HCT116 (cell line): ENCODE data around the gene THBS4. TPM values are rescaled to one million over a fixed set of nuclear protein-coding genes. Genes with fewer than 3 reads are reported as not detected.

Experiments
- ATAC-seq: fragments of 200-7000 bp; cut with Tn5 transposase; 2 replicates; pipeline ENCODE4 v1.9.1; 2020; ENCODE audit warnings: mild to moderate bottlenecking, moderate library complexity
- BruUV-seq: library from RNA; stranded (reverse); fragments of 400-500 nt; replicated peaks from 2 replicates; lab custom pipeline; 2021; lab: Mats Ljungman, UMichigan
- CTCF ChIA-PET: fragments of 300-600 bp; sonication (Branson Sonifier 250); formaldehyde crosslinking; loops from one replicate; lab custom pipeline; 2021; ENCODE audit warnings: antibody characterized with exemption; lab: Charles Lee
- POLR2A ChIA-PET: fragments of 300-600, 350-600 bp; sonication (Branson Sonifier 250); formaldehyde crosslinking; loops from one replicate; lab custom pipeline; 2021; ENCODE audit warnings: antibody characterized with exemption; lab: Charles Lee
- RAD21 ChIA-PET, 2 experiments: fragments of 300-600 bp; sonication (Branson Sonifier 250); formaldehyde crosslinking; loops; one replicate each; lab custom pipeline; 2023; ENCODE audit warnings: low total read pairs in 2 of 2; ENCODE audit not compliant: uncharacterized antibody in 2 of 2, unreplicated experiment in 2 of 2, low non-redundant PET in 1 of 2; lab: Charles Lee
- DNase-seq: peaks from one replicate; pipeline ENCODE4 v3.0.0-alpha.2; 2010; ENCODE audit warnings: low read depth, low spot score
- H2AFZ ChIP-seq: fragments of 200-600 bp; shearing (Covaris generic), sonication (generic); 2 replicates; pipeline ENCODE4 v1.6.1; 2017; ENCODE audit warnings: low read depth, mixed run types, mixed read lengths, antibody characterized with exemption, low read length; ENCODE audit not compliant: poor library complexity, severe bottlenecking
- H3K27ac ChIP-seq: 2 replicates; pipeline ENCODE4 v1.5.1; 2012; ENCODE audit warnings: low read depth, low read length
- H3K27me3 ChIP-seq: fragments of 200-600 bp; sonication (generic); 2 replicates; pipeline ENCODE4 v1.6.1; 2016; ENCODE audit warnings: mixed run types, low read length, mixed read lengths; ENCODE audit not compliant: insufficient read depth
- H3K36me3 ChIP-seq, 2 experiments: fragments of 200-500 bp in 1 of 2; fragments of 200-600 bp in 1 of 2; sonication (Bioruptor generic) in 1 of 2; sonication (generic) in 1 of 2; 2 replicates each; pipeline versions ENCODE4 v1.5.1 to v1.6.1; 2014 to 2016; ENCODE audit warnings: low read length in 2 of 2, inconsistent platforms in 1 of 2, mixed read lengths in 1 of 2, mixed run types in 1 of 2; ENCODE audit not compliant: insufficient read depth in 2 of 2, control insufficient read depth in 1 of 2
- H3K4me1 ChIP-seq, 2 experiments: fragments of 200-600 bp in 1 of 2; sonication (generic) in 1 of 2; 2 replicates each; pipeline versions ENCODE4 v1.5.1 to v1.6.1; 2012 to 2017; ENCODE audit warnings: low read length in 2 of 2, inconsistent platforms in 1 of 2, mild to moderate bottlenecking in 1 of 2, mixed read lengths in 1 of 2, mixed run types in 1 of 2, moderate library complexity in 1 of 2; ENCODE audit not compliant: insufficient read depth in 2 of 2, control insufficient read depth in 1 of 2
- H3K4me2 ChIP-seq: fragments of 200-600 bp; sonication (generic); 2 replicates; pipeline ENCODE4 v1.6.1; 2017; ENCODE audit warnings: mixed run types, low read length, mixed read lengths
- H3K4me3 ChIP-seq, 2 experiments: fragments of 200-600 bp in 1 of 2; sonication (generic) in 1 of 2; replicated peaks in 1 of 2; 2 replicates each; pipeline ENCODE4 v1.5.1; 2011 to 2016; ENCODE audit warnings: low read length in 2 of 2, control low read depth in 1 of 2, low read depth in 1 of 2, mild to moderate bottlenecking in 1 of 2, mixed read lengths in 1 of 2, mixed run types in 1 of 2
- H3K79me2 ChIP-seq: fragments of 200-600 bp; sonication (generic); 2 replicates; pipeline ENCODE4 v1.6.1; 2017; ENCODE audit warnings: mild to moderate bottlenecking, mixed run types, low read length, moderate library complexity, mixed read lengths; ENCODE audit not compliant: insufficient read depth
- H3K9ac ChIP-seq: fragments of 200-600 bp; sonication (generic); 2 replicates; pipeline ENCODE4 v1.6.1; 2016; ENCODE audit warnings: low read length, mixed read lengths
- H3K9me2 ChIP-seq: fragments of 200-600 bp; sonication (generic), shearing (Covaris generic); 2 replicates; pipeline ENCODE4 v1.6.1; 2017; ENCODE audit warnings: mixed run types, mild to moderate bottlenecking, moderate library complexity; ENCODE audit not compliant: insufficient read depth
- H3K9me3 ChIP-seq, 2 experiments: fragments of 200-500 bp in 1 of 2; fragments of 200-600 bp in 1 of 2; sonication (Bioruptor generic) in 1 of 2; sonication (generic) in 1 of 2; 2 replicates each; pipeline ENCODE4 v1.6.1; 2014 to 2017; ENCODE audit warnings: low read length in 2 of 2, mixed read lengths in 2 of 2, inconsistent platforms in 1 of 2, low read depth in 1 of 2, mild to moderate bottlenecking in 1 of 2, mixed run types in 1 of 2, moderate library complexity in 1 of 2; ENCODE audit not compliant: control insufficient read depth in 1 of 2, insufficient read depth in 1 of 2
- H4K20me1 ChIP-seq: fragments of 200-600 bp; sonication (generic), shearing (Covaris generic); 2 replicates; pipeline ENCODE4 v1.6.1; 2017; ENCODE audit warnings: mixed run types, mild to moderate bottlenecking, moderate library complexity; ENCODE audit not compliant: insufficient read depth
- ATF3 ChIP-seq: IDR thresholded peaks from 2 replicates; pipeline ENCODE4 v1.6.1; 2012
- EGR1 ChIP-seq: IDR thresholded peaks from 2 replicates; pipeline ENCODE4 v1.6.1; 2012; ENCODE audit warnings: low read depth
- ELF1 ChIP-seq: IDR thresholded peaks from 2 replicates; pipeline ENCODE4 v1.6.1; 2012; ENCODE audit warnings: low read depth, borderline replicate concordance
- EZH2phosphoT487 ChIP-seq: fragments of 200-600 bp; IDR thresholded peaks from 2 replicates; pipeline ENCODE4 v1.6.1; 2018; ENCODE audit warnings: antibody characterized with exemption, borderline replicate concordance
- POLR2A ChIP-seq: IDR thresholded peaks from 2 replicates; pipeline ENCODE4 v1.7.0; 2011; ENCODE audit warnings: borderline replicate concordance; ENCODE audit not compliant: insufficient read depth, insufficient read length; ENCODE audit errors: extremely low read depth
- SP1 ChIP-seq: IDR thresholded peaks from 2 replicates; pipeline ENCODE4 v1.6.1; 2012; ENCODE audit warnings: low read depth
- SRF ChIP-seq: IDR thresholded peaks from 2 replicates; pipeline ENCODE4 v1.6.1; 2012; ENCODE audit warnings: low read depth
- TCF7L2 ChIP-seq: IDR thresholded peaks from 2 replicates; pipeline ENCODE4 v1.7.0; 2011; ENCODE audit warnings: borderline replicate concordance, inconsistent platforms; ENCODE audit not compliant: insufficient read depth, insufficient read length; ENCODE audit errors: extremely low read depth
- YY1 ChIP-seq: IDR thresholded peaks from 2 replicates; pipeline ENCODE4 v1.6.1; 2011; ENCODE audit warnings: low read length, low read depth, moderate library complexity, mild to moderate bottlenecking; ENCODE audit not compliant: insufficient replicate concordance; ENCODE audit errors: extremely low read depth
- ZFX ChIP-seq: fragments of 450-650 bp; IDR thresholded peaks from 2 replicates; pipeline ENCODE4 v1.6.1; 2017
- intact Hi-C: fragments of 100-400 bp; cut with micrococcal nuclease; formaldehyde crosslinking; loops from 2 replicates; pipeline ENCODE4 v1.10.0; 2022
- total RNA-seq: library from RNA; stranded (reverse); gene quantifications from one replicate; pipeline ENCODE4 v1.2.1, GENCODE V29; 2021; ENCODE audit not compliant: unreplicated experiment
- TF ChIP-seq, protein P1 (sequence below): IDR thresholded peaks from 2 replicates; pipeline ENCODE4 v1.6.1; 2012
- TF ChIP-seq, protein P2 (sequence below): IDR thresholded peaks from 2 replicates; pipeline ENCODE4 v1.6.1; 2012; ENCODE audit warnings: low read depth

The THBS4 gene
- total RNA-seq, 1 experiment from 2014 or later: 1.5 TPM

DNA sequence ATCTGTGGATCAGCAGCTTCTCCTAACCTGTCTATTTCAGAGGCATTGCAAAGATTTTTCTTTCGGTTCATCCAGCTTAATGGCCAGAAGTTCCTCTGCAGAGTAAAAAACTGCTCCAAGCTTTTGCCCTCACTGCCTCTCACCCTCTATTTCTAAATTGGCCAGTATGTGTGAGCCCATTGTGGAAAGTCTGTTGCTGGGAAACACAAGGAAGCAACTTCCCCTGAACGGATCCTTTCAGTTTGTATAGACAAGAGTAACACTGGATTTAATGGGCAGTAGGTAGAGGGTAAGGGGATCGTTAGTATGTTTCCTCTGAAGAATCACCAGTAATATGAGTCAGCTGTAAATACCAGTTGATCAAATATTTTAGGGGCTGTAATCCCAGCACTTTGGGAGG is 7.2 kb downstream of the THBS4 start:
- CTCF ChIA-PET: no interaction called here
- TF ChIP-seq, protein P1, sequence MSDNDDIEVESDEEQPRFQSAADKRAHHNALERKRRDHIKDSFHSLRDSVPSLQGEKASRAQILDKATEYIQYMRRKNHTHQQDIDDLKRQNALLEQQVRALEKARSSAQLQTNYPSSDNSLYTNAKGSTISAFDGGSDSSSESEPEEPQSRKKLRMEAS: no peak
- TF ChIP-seq ATF3 (no peak), SRF (no peak), YY1 (no peak), ZFX (no peak), SP1 (no peak), EZH2phosphoT487 (no peak), POLR2A (no peak), ELF1 (no peak), EGR1 (no peak), TCF7L2 (no peak)
- TF ChIP-seq, protein P2, sequence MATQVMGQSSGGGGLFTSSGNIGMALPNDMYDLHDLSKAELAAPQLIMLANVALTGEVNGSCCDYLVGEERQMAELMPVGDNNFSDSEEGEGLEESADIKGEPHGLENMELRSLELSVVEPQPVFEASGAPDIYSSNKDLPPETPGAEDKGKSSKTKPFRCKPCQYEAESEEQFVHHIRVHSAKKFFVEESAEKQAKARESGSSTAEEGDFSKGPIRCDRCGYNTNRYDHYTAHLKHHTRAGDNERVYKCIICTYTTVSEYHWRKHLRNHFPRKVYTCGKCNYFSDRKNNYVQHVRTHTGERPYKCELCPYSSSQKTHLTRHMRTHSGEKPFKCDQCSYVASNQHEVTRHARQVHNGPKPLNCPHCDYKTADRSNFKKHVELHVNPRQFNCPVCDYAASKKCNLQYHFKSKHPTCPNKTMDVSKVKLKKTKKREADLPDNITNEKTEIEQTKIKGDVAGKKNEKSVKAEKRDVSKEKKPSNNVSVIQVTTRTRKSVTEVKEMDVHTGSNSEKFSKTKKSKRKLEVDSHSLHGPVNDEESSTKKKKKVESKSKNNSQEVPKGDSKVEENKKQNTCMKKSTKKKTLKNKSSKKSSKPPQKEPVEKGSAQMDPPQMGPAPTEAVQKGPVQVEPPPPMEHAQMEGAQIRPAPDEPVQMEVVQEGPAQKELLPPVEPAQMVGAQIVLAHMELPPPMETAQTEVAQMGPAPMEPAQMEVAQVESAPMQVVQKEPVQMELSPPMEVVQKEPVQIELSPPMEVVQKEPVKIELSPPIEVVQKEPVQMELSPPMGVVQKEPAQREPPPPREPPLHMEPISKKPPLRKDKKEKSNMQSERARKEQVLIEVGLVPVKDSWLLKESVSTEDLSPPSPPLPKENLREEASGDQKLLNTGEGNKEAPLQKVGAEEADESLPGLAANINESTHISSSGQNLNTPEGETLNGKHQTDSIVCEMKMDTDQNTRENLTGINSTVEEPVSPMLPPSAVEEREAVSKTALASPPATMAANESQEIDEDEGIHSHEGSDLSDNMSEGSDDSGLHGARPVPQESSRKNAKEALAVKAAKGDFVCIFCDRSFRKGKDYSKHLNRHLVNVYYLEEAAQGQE: no peak
- no peaks in the 10 kb centered on the region for H3K9me3 ChIP-seq
- H3K79me2 ChIP-seq: no peaks in the 10 kb centered on the region
- no peaks in the 10 kb centered on the region for H3K36me3 ChIP-seq
- intact Hi-C loops: no loop called here
- H3K4me3 ChIP-seq: no peak overlapping the region
- H3K4me1 ChIP-seq: no peaks in the 10 kb centered on the region
- POLR2A ChIA-PET: no interaction called here
- no TSS peak for BruUV-seq
- no peaks in the 10 kb centered on the region for H4K20me1 ChIP-seq
- RAD21 ChIA-PET: no interaction called here
- H3K27ac ChIP-seq: no peak overlapping the region
- H3K4me2 ChIP-seq: no peak overlapping the region
- no peak overlapping the region for H2AFZ ChIP-seq
- no peak for ATAC-seq
- no peak overlapping the region for H3K9ac ChIP-seq
- H3K27me3 ChIP-seq: no peaks in the 10 kb centered on the region
- no peaks in the 10 kb centered on the region for H3K9me2 ChIP-seq
- no peak for DNase-seq
